Activated naive CD8-positive, alpha-beta T cell treated with anti-CD3 and anti-CD28 coated beads, Interleukin-2, amount 10 ng/mL, durations not matched to agents 7 days and 5 days (primary cell): ENCODE data around the gene BPIFB6. TPM values are rescaled to one million over a fixed set of nuclear protein-coding genes. Genes with fewer than 3 reads are reported as not detected.

Experiments
- ATAC-seq: fragments of 150-1000 bp; cut with Tn5 transposase; one replicate; pipeline ENCODE4 v1.10.0; 2021; ENCODE audit warnings: low read depth, moderate library complexity
- POLR2A ChIA-PET: fragments of 350-600 bp; sonication (Branson Sonifier 250); formaldehyde crosslinking; loops from one replicate; lab custom pipeline; 2021; ENCODE audit warnings: antibody characterized with exemption; lab: Charles Lee
- DNase-seq: peaks from one replicate; pipeline ENCODE4 v3.0.0; 2021
- H3K27ac Mint-ChIP-seq: one replicate; pipeline ENCODE4 v1.8.0; 2022; ENCODE audit warnings: mild to moderate bottlenecking, mixed read lengths
- H3K27me3 Mint-ChIP-seq: one replicate; pipeline ENCODE4 v1.8.0; 2022; ENCODE audit warnings: mild to moderate bottlenecking, moderate library complexity, mixed read lengths
- H3K36me3 Mint-ChIP-seq: one replicate; pipeline ENCODE4 v1.8.0; 2021; ENCODE audit warnings: mild to moderate bottlenecking, mixed read lengths
- H3K4me1 Mint-ChIP-seq: one replicate; pipeline ENCODE4 v1.8.0; 2021; ENCODE audit warnings: mixed read lengths
- H3K4me3 Mint-ChIP-seq: one replicate; pipeline ENCODE4 v1.8.0; 2022; ENCODE audit warnings: mild to moderate bottlenecking, moderate library complexity, mixed read lengths
- H3K9me3 Mint-ChIP-seq: one replicate; pipeline ENCODE4 v1.8.0; 2021; ENCODE audit warnings: mixed read lengths
- total RNA-seq, 2 experiments: library from RNA; stranded (reverse); gene quantifications; one replicate each; pipeline ENCODE4 v1.2.3, GENCODE V29; 2021

The BPIFB6 gene
- total RNA-seq, 2 experiments from 2014 or later: not detected

DNA sequence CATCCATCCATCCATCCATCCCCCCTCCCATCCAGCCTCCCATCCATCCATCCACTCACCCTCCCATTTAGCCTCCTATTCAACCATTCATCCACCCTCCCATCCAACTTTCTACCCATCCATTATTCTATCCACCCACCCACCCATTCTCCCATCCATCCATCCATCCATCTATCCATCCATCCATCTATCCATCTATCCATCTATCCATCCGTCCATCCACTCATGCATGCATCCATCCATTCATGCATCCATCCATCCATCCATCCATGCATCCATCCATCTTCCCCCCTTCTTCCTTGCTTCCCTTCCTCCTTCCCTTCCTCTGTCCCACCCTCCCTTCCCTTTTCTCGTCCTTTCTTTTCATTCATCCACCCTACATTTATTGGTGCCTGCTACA is 43.2 kb downstream of the BPIFB6 start:
- Mint-ChIP-seq H3K36me3 (no peaks in the 10 kb centered on the region), H3K27me3 (peaks cover 2% of the 10 kb centered on the region), H3K4me3 (no peak overlapping the region), H3K9me3 (no peaks in the 10 kb centered on the region), H3K4me1 (no peaks in the 10 kb centered on the region), H3K27ac (no peak overlapping the region)
- no peak for ATAC-seq
- no peak for DNase-seq
- POLR2A ChIA-PET: no interaction called here

DNA sequence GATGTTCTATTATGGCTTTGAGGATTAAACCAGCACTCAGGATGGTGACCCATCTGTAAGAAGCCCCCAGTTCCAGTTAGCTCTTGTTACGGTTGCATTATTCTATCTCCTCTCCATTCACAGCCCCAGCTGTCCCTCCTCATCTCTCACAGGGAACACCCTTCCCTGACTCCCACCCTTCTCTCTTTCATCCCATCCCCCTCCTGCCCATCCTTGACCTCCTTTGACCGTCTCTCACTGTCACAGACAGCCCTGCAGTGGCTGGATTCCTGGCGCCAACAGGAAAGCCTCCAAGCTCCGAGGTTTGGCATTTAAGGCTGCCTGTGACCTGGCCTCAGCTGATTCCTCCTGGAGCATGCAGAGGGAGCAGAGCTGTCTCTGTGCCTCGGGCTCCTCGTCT is 43.8 kb downstream of the BPIFB6 start:
- Mint-ChIP-seq H3K9me3 (no peaks in the 10 kb centered on the region), H3K27me3 (peaks cover 2% of the 10 kb centered on the region), H3K27ac (no peak overlapping the region), H3K4me1 (no peaks in the 10 kb centered on the region), H3K4me3 (no peak overlapping the region), H3K36me3 (no peaks in the 10 kb centered on the region)
- DNase-seq: no peak
- POLR2A ChIA-PET: interaction anchor here (0.8 kb wide), 1 partner anchor 110 kb away, joined by 3 read pairs; no protein-coding TSS in a partner anchor
- ATAC-seq: no peak

DNA sequence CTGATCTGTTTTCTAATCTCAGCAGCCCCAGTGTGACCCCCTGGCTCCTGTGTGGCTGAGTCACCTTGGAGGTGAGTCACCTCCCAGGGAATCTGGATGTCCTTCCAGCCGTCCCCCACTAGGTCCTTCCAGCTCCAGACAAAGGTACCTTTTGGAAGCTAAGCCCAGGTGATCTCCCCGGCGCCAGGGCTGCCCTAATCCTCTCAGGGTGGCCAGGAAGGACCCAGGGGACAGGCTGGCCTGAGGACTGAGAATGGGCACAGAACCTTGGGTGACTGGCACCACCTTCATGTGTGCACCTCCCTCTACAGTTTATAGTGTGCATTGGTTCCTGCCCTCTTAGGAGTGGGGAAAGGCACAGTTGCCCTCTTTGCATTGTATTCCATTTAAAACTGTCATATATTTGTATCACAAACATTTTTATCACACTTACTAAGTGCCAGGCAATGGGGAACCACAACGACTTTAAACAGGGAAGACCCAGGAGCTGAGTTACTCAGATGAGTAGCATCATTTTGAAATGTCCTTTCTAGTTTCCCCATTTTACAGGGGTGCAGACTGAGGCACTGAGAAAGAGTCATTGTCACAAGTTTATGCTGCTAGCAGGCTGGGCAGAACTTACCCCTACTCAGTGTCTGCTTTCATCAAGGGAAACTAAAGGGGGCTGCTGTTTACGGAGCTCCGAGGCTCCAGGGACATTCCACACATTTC is 45.4 kb downstream of the BPIFB6 start:
- POLR2A ChIA-PET: no interaction called here
- Mint-ChIP-seq H3K27ac (no peak overlapping the region), H3K9me3 (no peaks in the 10 kb centered on the region), H3K4me3 (no peak overlapping the region), H3K36me3 (no peaks in the 10 kb centered on the region), H3K4me1 (no peaks in the 10 kb centered on the region), H3K27me3 (peaks cover 6% of the 10 kb centered on the region)
- peak; percentile 42 for DNase-seq
- peak; percentile 70 for ATAC-seq

DNA sequence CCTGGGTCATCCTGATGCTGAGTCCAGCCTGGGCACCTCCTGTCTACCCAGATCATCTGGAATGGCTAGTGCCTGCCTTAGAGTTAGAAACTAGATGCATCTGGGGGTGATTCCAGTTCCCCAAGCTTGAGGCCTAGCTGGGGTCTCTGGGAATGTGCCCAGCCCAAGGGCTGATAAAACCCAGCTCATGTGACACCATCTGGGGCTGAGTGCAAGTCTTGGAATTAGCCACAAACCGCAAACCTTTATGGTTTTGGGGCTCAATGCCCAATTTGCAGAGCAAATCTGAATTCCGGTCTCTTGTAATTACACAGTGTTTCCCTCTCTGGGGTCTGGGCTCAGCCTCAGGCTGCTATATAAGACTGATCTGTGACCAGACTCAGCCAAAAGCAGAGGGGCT is 47.8 kb downstream of the BPIFB6 start, which contains the start of gene BPIFB4:
BPIFB4 (plus strand) TSS at position 385 of the 400 bp plus-strand sequence. CDS start 1,884 bp downstream, outside the sequence.
- no peak within 1 kb of the TSS for H3K4me3 Mint-ChIP-seq
- H3K27me3 Mint-ChIP-seq: peaks cover 6% of the 10 kb centered on the region
- POLR2A ChIA-PET: no interaction called here
- no peaks in the 10 kb centered on the region for H3K4me1 Mint-ChIP-seq
- no peak within 1 kb of the TSS for H3K27ac Mint-ChIP-seq
- no peak for ATAC-seq
- no peaks in the 10 kb centered on the region for H3K9me3 Mint-ChIP-seq
- no peaks in the 10 kb centered on the region for H3K36me3 Mint-ChIP-seq
- DNase-seq: no peak

DNA sequence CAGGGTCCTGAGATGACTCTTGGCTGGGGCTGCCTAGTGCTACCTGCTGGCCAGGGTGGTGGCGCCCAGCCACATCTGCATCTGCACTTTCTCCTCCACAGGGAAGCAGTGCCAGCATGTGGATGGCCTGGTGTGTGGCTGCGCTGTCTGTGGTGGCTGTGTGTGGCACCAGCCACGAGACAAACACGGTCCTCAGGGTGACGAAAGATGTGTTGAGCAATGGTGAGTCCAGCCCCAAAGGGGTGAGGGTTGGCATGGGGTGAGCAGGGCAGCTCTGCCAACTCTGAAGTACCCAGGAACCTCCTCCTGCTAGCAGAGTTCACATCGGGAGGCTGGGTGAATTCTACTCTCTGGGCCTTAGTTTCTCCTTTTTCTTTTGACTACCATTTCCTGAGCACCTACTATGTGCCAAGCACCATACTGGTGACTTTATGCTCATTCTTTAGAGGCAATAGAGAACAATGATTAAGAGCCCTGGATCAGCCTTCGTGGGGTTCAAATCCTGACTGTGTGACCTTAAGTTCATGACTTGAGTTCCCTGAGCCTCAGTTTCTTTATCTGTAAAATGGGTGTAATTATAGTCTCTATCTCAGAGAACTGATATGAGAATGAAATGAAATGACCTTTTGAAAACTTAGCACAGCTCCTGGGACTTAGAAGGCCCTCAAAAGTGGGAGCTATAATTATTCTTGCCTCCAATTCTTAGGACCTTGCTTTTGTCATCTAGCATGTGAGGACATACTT is 50.1 kb downstream of the BPIFB6 start:
- POLR2A ChIA-PET: no interaction called here
- Mint-ChIP-seq H3K4me3 (no peak overlapping the region), H3K27ac (no peak overlapping the region), H3K27me3 (peaks cover 5% of the 10 kb centered on the region), H3K9me3 (no peaks in the 10 kb centered on the region), H3K4me1 (no peaks in the 10 kb centered on the region), H3K36me3 (no peaks in the 10 kb centered on the region)
- DNase-seq (no peak), ATAC-seq (no peak)

DNA sequence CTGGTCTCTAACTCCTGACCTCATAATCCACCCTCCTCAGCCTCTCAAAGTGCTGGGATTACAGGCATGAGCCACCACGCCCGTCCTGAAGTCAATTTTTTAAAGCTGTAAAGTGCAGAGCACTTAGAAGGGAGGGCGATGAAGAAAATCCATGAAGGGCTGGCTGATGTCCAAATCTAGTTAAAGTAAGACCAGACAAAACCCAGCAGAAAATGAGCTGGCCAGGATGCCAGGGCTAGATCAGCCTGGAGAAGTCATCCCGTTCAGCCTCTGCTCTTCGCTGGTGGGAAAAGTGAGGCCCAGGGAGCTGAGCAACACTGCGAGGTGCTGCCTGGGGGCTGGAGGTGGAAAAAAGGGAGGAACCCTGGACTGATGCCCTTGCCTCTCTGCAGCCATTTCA is 51.1 kb downstream of the BPIFB6 start:
- H3K36me3 Mint-ChIP-seq: no peaks in the 10 kb centered on the region
- POLR2A ChIA-PET: no interaction called here

DNA sequence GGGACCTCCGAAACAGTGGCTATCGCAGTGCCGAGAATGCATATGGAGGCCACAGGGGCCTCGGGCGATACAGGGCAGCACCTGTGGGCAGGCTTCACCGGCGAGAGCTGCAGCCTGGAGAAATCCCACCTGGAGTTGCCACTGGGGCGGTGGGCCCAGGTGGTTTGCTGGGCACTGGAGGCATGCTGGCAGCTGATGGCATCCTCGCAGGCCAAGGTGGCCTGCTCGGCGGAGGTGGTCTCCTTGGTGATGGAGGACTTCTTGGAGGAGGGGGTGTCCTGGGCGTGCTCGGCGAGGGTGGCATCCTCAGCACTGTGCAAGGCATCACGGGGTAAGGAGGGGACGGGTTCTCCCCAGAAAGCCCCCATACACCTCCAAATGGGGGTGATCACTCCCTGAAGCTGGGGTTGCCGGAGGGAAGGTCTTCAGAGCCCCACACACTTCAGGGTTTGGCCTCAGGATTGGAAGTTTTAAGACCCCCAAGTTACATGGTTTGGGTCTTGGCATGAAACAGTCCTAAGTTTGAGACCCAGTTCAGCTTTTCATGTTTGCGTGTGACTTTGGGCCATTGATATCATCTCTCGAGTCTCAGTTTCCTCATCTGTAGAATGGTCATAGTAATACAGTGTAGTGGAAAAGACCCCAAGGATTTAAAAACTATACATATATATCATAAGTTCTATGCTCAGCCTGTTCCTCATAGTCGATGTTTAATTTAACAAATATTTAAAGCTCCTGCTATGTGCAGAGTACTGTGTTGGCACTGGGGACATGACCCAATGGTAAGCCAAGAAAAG is 52.3 kb downstream of the BPIFB6 start:
- ATAC-seq (no peak), DNase-seq (no peak)
- POLR2A ChIA-PET: no interaction called here
- no peak overlapping the region for H3K4me3 Mint-ChIP-seq
- no peaks in the 10 kb centered on the region for H3K4me1 Mint-ChIP-seq
- H3K27ac Mint-ChIP-seq: no peak overlapping the region
- H3K27me3 Mint-ChIP-seq: peaks cover 5% of the 10 kb centered on the region
- no peaks in the 10 kb centered on the region for H3K36me3 Mint-ChIP-seq
- H3K9me3 Mint-ChIP-seq: no peaks in the 10 kb centered on the region

More for the DNA sequence above, 51.1 kb downstream of the BPIFB6 start:
- Mint-ChIP-seq H3K27ac (no peak overlapping the region), H3K27me3 (peaks cover 5% of the 10 kb centered on the region), H3K9me3 (no peaks in the 10 kb centered on the region), H3K4me1 (no peaks in the 10 kb centered on the region), H3K4me3 (no peak overlapping the region)
- ATAC-seq: no peak
- DNase-seq: no peak

DNA sequence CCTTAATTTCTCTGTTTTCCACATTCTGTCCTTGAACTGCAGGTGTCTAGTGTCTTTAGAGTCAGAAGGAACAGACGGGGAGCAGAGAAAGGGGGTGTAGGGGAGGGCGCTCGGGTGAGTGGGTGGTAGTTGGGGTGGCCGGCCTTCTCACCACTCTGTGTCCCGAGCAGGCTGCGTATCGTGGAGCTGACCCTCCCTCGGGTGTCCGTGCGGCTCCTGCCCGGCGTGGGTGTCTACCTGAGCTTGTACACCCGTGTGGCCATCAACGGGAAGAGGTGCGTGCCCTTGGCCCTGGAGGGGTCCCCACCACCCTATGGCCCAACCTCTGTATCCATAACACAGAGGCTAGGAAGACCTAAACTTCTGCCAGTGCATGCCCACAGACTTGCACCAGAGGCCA is 53.3 kb downstream of the BPIFB6 start:
- DNase-seq: no peak
- POLR2A ChIA-PET: no interaction called here
- H3K4me1 Mint-ChIP-seq: no peaks in the 10 kb centered on the region
- ATAC-seq: no peak
- H3K27me3 Mint-ChIP-seq: peaks cover 5% of the 10 kb centered on the region
- H3K36me3 Mint-ChIP-seq: no peaks in the 10 kb centered on the region
- no peak overlapping the region for H3K27ac Mint-ChIP-seq
- H3K9me3 Mint-ChIP-seq: no peaks in the 10 kb centered on the region
- no peak overlapping the region for H3K4me3 Mint-ChIP-seq

DNA sequence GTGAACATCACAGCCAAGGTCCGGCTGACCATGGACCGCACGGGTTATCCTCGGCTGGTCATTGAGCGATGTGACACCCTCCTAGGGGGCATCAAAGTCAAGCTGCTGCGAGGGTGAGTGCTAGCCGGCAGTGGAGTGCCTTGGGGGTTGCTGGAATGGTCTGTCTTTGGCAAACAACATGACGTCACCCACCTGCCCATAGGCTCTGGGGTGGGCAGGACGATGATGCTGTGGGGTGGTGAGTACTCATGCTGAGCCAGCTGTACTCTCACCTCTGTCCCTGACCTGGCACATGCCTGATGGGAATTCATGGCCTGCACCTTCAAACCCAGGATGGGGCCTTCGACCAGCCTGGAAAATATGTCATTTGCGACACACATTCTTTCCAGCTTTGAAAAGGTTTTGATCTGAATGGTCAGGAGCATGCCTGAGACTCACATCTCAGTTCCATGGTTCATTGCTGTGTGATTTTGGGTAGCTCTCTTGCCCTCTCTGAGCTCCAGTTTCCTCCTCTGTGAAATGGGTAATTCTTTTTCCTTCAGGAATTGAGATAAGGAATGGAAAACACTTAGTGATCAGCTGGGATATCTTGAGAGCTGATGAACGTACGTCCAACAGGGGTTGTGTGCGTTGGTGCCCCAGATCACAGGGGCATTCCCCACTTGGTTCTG is 54.7 kb downstream of the BPIFB6 start:
- DNase-seq (no peak), ATAC-seq (no peak)
- no peaks in the 10 kb centered on the region for H3K4me1 Mint-ChIP-seq
- no peaks in the 10 kb centered on the region for H3K27me3 Mint-ChIP-seq
- H3K4me3 Mint-ChIP-seq: no peak overlapping the region
- H3K27ac Mint-ChIP-seq: no peak overlapping the region
- H3K36me3 Mint-ChIP-seq: no peaks in the 10 kb centered on the region
- no peaks in the 10 kb centered on the region for H3K9me3 Mint-ChIP-seq
- POLR2A ChIA-PET: no interaction called here

DNA sequence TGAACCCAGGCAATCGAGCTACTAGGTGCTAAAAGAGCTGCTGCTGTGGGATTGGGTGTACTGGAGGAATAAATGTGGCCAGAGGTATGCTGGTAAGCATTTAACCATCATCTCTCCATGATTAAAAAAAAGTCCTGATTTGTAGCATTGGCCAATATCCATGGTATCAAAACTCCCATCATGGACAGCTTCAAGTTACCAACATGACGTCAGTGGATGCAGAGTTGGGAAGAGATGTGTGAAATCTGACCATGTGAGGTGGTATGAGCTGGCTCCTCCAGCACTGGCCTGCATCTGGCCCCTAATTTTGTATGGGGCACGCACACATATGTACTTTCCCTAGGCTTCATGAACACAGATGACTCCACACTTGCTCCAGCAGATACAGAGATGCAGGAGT is 59.7 kb downstream of the BPIFB6 start:
- H3K9me3 Mint-ChIP-seq: no peaks in the 10 kb centered on the region
- H3K27me3 Mint-ChIP-seq: no peaks in the 10 kb centered on the region
- no peaks in the 10 kb centered on the region for H3K36me3 Mint-ChIP-seq
- no peak overlapping the region for H3K4me3 Mint-ChIP-seq
- no peak for DNase-seq
- no peak overlapping the region for H3K27ac Mint-ChIP-seq
- POLR2A ChIA-PET: no interaction called here
- no peak for ATAC-seq
- H3K4me1 Mint-ChIP-seq: peaks cover 2% of the 10 kb centered on the region

DNA sequence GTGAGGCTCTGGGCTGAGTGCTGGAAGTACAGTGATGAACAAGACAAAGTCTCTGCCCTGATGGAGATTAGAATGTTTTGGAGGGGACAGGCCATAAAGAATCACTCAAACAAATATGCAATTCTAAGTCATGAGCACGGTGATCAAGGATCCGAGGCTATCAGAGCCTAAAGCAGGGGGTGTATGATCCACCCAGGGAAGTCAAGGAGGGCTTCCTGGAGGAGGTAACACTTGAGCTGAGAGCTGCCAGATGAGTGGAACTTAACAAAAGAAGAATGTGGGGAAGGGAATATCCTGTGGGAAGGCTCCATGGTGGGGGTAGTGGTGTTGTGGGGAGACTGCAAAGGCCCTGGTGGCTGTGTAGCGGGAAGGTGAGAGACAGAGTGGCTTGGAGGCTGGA is 60.2 kb downstream of the BPIFB6 start:
- Mint-ChIP-seq H3K4me3 (no peak overlapping the region), H3K4me1 (peaks cover 2% of the 10 kb centered on the region), H3K27ac (no peak overlapping the region), H3K9me3 (no peaks in the 10 kb centered on the region), H3K27me3 (no peaks in the 10 kb centered on the region), H3K36me3 (no peaks in the 10 kb centered on the region)
- POLR2A ChIA-PET: no interaction called here
- no peak for DNase-seq
- no peak for ATAC-seq

DNA sequence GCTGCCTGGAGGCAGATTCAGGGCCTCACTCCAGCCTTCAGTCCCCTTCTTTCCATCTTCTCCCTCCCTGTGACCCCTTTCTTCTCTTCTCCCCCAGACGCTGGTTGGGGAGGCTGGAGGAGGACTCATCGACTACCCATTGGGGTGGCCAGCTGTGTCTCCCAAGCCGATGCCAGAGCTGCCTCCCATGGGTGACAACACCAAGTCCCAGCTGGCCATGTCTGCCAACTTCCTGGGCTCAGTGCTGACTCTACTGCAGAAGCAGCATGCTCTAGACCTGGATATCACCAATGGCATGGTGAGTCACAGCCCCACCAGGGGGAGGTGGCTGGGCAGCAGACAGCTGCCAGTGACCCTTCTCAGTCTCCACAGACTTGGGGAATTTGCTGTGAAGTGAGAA is 60.9 kb downstream of the BPIFB6 start:
- Mint-ChIP-seq H3K9me3 (no peaks in the 10 kb centered on the region), H3K4me1 (peaks cover 2% of the 10 kb centered on the region), H3K27me3 (no peaks in the 10 kb centered on the region), H3K4me3 (no peak overlapping the region), H3K27ac (no peak overlapping the region), H3K36me3 (no peaks in the 10 kb centered on the region)
- DNase-seq (no peak), ATAC-seq (no peak)
- POLR2A ChIA-PET: no interaction called here

DNA sequence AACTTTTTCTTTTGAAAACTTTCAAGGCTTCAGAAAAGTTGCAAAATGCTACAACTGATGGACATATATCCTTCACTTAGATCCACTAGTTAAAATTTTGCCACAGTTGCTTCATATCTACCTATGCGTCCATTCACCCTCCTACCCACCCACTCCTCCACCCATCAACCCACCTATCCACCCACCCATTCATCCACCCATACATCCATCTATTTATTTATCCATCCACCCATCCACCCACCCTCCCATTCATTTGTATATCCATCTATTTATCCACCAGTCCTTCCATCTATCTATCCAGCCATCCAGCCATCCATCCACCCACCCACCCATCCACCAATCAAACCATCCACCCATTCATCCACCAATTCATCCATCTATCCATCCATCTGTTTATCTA is 61.6 kb downstream of the BPIFB6 start:
- no peaks in the 10 kb centered on the region for H3K27me3 Mint-ChIP-seq
- H3K36me3 Mint-ChIP-seq: no peaks in the 10 kb centered on the region
- H3K4me1 Mint-ChIP-seq: peaks cover 2% of the 10 kb centered on the region
- ATAC-seq: no peak
- POLR2A ChIA-PET: no interaction called here
- H3K4me3 Mint-ChIP-seq: no peak overlapping the region
- H3K9me3 Mint-ChIP-seq: no peaks in the 10 kb centered on the region
- no peak for DNase-seq
- H3K27ac Mint-ChIP-seq: no peak overlapping the region
